HCEC 1CT (cell line): ENCODE measurements around the gene YOD1.

Experiments used
- DNase-seq: peaks from one replicate; pipeline ENCODE4 v3.0.0-alpha.2; 2017

YOD1 gene

DNA sequence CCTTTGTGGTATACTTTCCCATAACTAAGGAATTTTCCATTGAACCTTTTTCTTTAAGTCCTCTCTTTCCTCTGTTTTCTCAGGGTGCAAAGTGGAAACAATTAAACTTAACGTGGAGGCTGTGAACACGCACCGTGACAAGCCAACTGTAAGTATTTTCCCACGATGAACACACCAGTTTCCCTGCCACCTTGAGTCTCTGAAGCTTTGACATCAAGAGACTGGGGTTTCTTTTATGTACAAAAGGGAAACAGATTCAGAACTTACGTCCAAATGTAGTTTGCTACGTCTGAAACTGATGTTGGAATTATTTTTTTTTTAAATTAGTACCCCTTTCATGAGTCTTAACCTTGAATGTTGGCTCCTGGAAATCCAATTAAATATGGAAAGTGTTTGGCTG, 20.4 kb upstream of the YOD1 start:
- no peak for DNase-seq

DNA sequence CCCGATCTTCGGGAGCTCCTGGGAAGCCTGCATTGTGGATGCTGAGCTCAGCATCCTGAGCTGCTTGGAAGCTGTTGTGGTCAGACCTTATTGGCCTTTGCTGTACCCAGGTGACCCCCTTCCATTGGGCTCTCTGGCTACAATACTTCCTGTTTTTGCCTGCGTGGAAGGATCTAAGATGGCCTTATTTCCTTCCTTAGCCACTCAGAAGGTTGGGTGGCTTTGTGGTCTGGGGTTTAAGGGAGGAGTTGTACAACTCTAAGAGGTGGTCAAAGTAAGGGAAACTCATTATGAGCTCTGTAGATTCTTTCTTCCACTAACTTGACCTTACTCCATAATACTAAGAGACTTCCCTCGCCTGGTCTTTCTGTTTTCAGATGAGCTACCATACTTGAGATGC, 19.8 kb upstream of the YOD1 start:
- no peak for DNase-seq

DNA sequence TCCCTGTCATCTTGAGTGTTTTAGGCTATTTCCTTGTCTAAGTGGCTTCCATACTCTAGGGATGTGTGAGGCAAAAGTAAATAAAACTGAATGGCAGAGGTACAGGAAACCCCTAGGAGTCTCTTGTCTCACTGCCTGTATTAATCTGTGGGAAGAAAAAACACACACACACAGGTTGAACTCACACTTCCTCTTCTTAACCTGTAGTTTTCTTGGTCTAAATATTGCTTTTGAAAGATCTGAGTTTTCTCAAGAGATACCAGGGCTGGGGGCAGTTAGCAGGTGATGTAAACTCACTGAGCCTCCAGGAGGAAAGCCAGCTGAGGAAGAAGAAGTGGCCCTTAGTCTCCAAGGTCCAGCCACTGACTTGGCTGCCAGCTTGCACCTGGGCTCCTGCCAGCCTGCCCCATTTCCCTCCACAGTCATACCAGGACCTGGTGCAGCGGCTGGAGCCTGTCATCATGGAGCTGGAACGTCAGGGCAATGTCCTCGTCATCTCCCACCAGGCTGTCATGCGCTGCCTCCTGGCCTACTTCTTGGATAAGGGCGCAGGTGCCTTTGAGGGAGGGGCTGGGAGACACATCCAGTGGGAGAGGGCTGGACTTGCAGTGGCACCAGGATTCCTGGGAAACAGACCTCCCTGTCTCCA, 19.0 kb upstream of the YOD1 start:
- no peak for DNase-seq

DNA sequence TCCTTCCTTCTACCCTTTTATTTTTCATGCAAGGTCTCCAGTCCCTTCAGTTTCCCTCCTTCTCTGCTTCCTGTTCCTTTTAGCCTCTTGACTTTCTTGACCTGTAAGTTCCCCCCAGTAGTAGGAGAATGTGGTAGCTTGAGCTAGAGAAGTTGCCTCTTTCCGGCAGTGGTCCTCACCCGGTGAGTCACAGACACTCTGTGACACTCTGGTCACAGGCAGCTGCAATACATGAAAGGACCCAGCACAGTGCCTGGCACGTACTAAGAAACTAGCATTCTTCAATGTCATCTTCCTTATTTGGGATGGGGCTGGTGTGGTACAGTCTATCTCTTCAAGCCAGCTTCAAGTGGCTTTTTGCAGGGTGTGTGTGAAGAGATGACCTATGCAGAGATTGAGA, 18.1 kb upstream of the YOD1 start:
- no peak for DNase-seq

- DNase-seq, result no peak
Measured at GRCh38 chr1:207067665-207068064, 16.7 kb upstream of the YOD1 start.

- DNase-seq, result no peak
Measured at GRCh38 chr1:207067185-207067584, 16.2 kb upstream of the YOD1 start.

GRCh38 chr1:207064561-207064960, 13.6 kb upstream of the YOD1 start:
- no peak for DNase-seq

DNA sequence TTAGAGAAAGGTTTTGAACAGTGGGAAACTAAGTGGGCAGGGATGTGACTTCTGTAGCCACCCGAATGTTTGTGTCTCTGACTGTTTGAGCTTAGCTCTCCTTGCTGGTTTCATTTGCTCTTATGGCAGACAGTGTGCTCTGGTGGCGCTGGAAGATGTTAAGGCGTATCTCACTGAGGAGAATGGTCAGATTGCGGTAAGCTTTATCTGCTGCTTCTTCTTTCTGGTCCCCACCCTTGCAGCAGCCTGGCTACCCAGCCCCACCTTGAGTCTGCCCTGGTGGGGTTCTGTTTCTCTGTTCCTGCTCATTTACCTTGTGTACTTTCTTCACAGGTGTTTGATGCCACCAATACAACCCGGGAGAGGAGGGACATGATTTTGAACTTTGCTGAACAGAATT, 12.0 kb upstream of the YOD1 start:
- DNase-seq, result no peak

DNA sequence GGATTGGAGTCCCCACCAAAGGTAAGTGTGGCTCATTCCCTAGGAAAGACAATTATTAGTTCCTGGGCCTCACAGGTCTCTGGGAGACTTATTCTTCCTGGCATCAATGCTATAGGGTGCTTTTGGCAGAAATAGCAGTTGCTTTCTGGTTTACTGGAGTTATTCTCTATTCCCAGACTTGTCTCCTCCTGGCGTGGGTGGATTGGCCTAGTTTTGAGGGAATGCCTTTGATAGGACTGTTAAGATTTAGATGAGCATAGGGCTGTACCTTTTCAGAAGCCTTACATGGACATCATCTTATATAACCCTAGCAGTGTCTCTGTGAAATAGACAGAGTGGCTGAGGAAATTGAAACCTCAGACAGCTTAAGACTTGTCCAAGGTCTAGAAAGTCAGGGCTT, 11.1 kb upstream of the YOD1 start:
- DNase-seq, result no peak

DNA sequence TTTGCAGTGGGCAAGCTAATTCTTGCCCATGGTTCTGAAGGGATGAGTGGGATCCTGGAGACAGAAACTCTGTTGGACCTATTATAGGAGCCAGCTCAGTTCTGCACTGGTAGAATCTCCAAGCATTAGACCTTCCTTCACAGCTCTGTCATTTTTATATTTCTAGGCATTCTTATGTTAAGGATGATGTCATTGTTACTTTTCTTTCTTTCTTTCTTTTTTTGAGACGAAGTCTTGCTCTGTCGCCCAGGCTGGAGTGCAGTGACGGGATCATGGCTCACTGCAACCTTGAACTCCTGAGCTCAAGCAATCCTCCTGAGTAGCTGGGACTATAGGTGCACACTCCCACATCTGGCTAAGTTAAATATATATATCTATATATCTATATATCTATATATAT, 9.6 kb upstream of the YOD1 start:
- DNase-seq, result no peak

DNA sequence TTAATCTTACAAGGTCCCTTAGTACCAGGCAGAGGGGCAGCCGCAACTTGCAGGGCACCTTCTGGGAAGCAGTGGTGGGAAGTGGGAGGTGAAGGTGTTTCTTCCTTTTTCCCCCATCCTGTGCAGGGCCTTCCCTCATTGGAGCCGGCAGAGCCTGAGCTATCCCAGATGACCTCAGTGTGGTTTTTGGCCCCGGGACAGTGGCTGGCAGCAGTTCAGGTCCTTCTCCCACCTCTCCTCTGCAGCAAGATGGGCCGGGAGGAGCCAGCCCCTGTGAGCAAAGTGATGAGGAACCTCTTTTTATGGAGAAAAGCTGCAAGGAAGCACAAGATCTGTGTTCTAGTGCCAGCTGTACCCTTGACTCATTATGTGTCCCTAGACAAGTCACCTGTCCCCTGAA, 8.9 kb upstream of the YOD1 start:
- DNase-seq, result no peak

GRCh38 chr1:207058878-207059867, 8.2 kb upstream of the YOD1 start:
- no peak for DNase-seq

- no peak for DNase-seq
Measured at GRCh38 chr1:207058252-207058651, 7.2 kb upstream of the YOD1 start.

GRCh38 chr1:207056673-207057072, 5.7 kb upstream of the YOD1 start:
- no peak for DNase-seq

DNA sequence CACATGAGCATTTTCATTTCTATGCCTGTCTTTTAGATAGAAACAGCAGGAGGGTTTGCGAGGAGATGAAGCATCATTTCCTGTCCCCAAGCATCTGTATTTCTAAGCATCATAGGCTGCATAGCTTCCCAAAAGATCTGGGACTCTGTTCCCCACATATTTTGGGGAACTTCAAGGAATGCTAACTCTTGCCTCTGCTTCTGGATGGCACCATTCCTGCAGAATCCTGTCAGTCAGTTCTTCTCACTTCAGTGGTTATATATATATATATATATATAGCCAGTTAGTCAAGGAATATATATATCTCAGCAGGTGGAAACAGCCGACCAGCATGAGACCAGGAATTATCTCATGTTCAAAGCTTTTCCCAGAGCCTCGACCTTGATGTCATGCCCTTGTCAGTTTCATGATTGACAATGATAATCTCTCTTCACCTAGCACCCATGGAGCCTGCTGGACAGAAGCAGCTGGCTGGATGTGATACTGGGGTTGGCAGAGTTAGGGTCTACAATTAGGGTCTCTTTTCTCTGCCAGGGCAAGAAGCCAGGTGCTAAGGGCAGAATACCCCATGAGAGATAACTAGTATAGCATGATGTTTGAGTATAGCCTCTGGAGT, 4.5 kb upstream of the YOD1 start:
- DNase-seq, result no peak

- DNase-seq, result no peak
Measured at GRCh38 chr1:207054491-207054890, 3.5 kb upstream of the YOD1 start.

GRCh38 chr1:207052911-207053769, 2.1 kb upstream of the YOD1 start, which contains the start of gene PFKFB2:
Gene PFKFB2 (plus strand): TSS chr1:207053275. CDS start chr1:207054718, 1,443 bp downstream.
- peak; percentile 60 for DNase-seq

DNA sequence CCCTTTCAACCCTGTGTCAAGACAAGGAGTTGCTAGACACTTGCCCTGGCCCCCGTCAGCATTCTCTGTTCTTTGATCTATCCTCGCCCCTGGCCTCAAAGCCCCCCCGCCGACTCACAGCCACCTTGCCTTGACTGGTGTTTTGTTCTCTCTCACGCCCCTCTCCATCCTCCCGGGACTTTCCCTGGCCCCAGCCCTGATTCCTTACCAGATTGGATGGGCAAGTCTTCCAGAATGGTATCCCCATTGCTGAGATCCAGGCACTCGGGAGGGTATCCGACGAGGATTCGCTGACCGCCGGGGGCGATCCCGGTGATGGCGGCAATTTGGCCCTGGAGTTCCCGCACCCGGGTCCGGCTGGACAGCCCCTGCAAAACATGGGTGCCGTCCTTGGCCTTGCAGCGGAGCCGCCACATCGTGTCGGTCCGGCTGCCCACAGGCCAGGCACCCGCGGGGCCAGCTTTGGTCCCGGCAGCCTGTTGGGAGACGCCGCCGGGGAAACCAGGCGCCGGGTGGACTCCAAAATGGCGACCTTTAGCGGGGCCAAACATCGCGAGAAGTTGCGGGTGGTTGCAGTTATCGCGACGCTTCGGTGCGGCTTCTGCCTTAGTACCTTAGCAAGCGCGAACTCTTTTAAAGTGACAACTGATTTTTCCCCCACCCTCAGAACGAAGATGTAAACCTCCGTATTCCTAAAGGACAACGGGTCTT, 373 bp downstream of the YOD1 start:
- peak; percentile 87 for DNase-seq

GRCh38 chr1:207049974-207050391, 1.0 kb downstream of the YOD1 start:
- DNase-seq, result peak; percentile 66

- DNase-seq, result no peak
Measured at GRCh38 chr1:207049514-207049913, 1.5 kb downstream of the YOD1 start.

DNA sequence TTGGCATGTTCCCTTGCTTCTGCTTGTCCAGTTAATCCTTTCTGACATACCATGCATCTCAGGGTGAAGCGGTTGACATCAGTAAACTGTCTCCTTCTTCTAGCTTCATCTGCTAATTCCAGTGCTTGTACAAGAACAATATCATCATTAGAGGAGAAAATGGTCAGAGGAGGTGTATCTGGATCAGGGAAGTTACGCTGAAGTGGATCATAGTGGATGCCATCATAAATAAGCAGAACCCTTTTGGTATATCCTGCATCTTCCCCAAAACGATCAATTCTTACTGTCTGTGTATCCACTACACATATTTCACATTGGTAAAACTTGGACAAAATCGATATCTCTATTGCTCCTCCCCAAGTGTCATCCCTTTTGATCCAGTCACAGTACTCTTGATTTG, 2.0 kb downstream of the YOD1 start:
- no peak for DNase-seq

DNA sequence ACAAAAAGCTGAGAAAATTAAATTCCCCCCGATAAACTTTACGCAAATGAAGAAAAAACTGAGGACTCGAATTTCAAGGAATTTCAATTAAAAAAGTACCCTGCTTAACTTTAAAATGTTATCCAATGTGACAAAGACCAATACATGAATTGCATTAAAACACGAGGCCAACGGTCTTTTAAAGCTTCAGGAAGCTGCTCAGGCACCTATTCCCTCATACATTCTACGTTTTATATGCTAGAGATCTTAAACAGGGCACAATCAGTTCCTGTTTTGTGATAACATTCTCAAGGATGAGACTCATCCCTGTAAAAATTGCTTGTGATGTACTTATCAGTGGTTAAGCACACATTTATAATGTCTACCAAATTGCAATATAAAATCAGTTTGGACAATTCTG, 3.0 kb downstream of the YOD1 start:
- no peak for DNase-seq
